Heart left ventricle (tissue), 13 donors: ENCODE measurements around the gene ECEL1.

Source experiments
- CTCF ChIP-seq, 12 donors: fragments of 200-600 bp; sonication (generic) in 4 of 12; IDR thresholded peaks; one replicate each; pipeline versions ENCODE4 v1.5.0 to v1.8.0; 2018 to 2022; ENCODE audit warnings: antibody characterized with exemption in 12 of 12, mild to moderate bottlenecking in 5 of 12
- POLR2A ChIP-seq, 2 donors: fragments of 450-650 bp; IDR thresholded peaks; one replicate each; pipeline ENCODE4 v1.6.1; 2017; ENCODE audit warnings: antibody characterized with exemption in 2 of 2, mild to moderate bottlenecking in 2 of 2, moderate library complexity in 2 of 2
- donor health status: ischemic (EF 13 %, LVEDD 7.1; RV severe dilation, severe dysfunction).
- donor health status: DM: no; HTN: yes; CAD: no.
- donor health status: DM: no; HTN: no; CAD: no.
- donor health status: ischemic (EF 25% LVEDD 6.9; RV normal size, moderate dysfunction).
- donor health status: ischemic (EF 25% LVEDD 5.7; RV mildly dilated, moderate dysfunction).
- donor health status: ischemic (EF 35%, LVEDD 5.7; RV mildly dilated, moderate dysfunction).
- donor health status: nonischemic (EF 11% LVEDD 7.7; RV severe dilation, severe dysfunction).
- donor health status: DM: yes; HTN: yes; CAD: no.
- donor health status: PGD.
- donor health status: ischemic (EF 29% LVEDD 5.4; RV normal size, mild dysfunction).
- donor health status: nonischemic (EF 23%, LVEDD 6.1; RV moderate dilation, normal function).

- TF ChIP-seq POLR2A (IDR thresholded peaks at IDR 0.05) (no peak), CTCF (IDR thresholded peaks at IDR 0.05) (no peak)
Observed at GRCh38 chr2:232489516-232490220, 2.0 kb upstream of the ECEL1 start.
